GM18907 (cell line): ENCODE measurements around the gene MIR17HG.
"Not testable (repeated sequence)": the region's sequence is repeated elsewhere in the genome, so short reads cannot be mapped to it uniquely, and the experiment has no call there.

Experiments used
- ATAC-seq: cut with Tn5 transposase; IDR thresholded peaks from one replicate; pipeline ENCODE4 v1.9.1; 2021; ENCODE audit warnings: mild to moderate bottlenecking, moderate library complexity; ENCODE audit not compliant: unreplicated experiment

MIR17HG gene

DNA sequence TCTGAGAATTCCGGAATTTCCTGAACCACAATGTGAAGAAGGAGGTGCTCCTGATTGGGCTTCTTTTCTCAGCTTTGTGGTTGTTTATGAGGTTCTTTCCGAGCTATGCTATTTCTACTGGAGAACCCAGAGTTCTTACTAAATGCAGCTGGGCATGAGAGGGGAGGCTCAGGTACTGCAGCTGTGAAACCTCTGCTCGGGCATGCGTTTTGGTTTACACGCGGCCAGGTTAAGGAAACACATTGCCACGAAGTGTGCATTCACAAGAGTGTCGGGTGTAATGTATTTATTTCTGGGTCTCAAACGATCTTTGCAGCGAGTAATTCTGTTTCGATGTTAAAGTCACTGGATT is 661 bp upstream of the MIR17HG start:
- ATAC-seq, result peak; percentile 34

- ATAC-seq, result peak; percentile 44
These were observed 764 bp downstream of the MIR17HG start for GRCh38 chr13:91347996-91348905.

- ATAC-seq, result peak; percentile 66
These were observed 1.5 kb downstream of the MIR17HG start for GRCh38 chr13:91348906-91349435.

- ATAC-seq, result no peak
These were observed 2.8 kb downstream of the MIR17HG start for GRCh38 chr13:91349992-91350911.

- no peak for ATAC-seq
These were observed 3.6 kb downstream of the MIR17HG start for GRCh38 chr13:91351123-91351522.

- ATAC-seq, result no peak
These were observed 4.5 kb downstream of the MIR17HG start for GRCh38 chr13:91351980-91352379.

GRCh38 chr13:91352891-91353290 is 5.4 kb downstream of the MIR17HG start:
- ATAC-seq, result not testable (repeated sequence)

GRCh38 chr13:91353494-91353893 is 6.0 kb downstream of the MIR17HG start:
- ATAC-seq, result no peak

- no peak for ATAC-seq
These were observed 7.8 kb downstream of the MIR17HG start for GRCh38 chr13:91355099-91355825.

DNA sequence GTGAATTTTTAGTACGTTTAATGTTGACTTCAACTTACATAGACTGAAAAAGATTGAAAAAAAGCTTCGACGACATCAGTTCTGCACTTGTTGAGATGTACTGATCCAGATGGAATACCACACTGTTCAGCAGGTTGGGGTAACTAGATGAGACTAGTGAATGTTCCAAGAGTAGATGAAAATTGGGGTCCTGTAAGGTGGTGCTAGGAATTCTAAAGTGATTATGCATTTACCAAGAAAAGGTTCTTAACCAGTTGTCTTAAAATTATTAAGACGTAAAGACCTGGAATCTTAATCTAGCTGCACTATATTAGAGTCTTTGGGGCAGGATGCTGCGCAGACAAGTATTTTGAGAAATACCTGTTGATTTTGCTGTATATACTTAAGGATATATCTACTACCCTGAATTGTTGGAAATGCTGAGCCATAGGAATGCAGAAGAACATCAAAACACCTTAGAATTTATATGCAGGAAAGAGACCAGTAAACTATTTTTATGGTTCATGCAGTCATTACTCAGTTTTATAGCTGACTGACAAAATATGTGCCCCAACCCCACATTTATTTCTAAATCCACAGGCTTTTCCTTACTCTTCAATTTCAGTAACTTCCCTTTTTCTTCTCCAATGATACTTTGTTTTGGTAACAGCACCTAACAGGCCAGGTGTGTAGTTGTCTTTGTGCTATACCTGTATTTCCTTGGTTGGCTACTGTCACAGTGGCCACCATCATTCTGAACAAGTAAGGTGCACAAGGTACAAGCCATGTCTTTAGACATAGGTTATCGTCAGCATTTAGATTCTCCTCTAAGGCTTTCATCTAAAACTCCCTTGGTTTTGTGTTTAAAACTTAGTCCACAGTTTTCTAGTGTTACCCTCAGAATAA is 8.6 kb downstream of the MIR17HG start:
- ATAC-seq, result no peak

DNA sequence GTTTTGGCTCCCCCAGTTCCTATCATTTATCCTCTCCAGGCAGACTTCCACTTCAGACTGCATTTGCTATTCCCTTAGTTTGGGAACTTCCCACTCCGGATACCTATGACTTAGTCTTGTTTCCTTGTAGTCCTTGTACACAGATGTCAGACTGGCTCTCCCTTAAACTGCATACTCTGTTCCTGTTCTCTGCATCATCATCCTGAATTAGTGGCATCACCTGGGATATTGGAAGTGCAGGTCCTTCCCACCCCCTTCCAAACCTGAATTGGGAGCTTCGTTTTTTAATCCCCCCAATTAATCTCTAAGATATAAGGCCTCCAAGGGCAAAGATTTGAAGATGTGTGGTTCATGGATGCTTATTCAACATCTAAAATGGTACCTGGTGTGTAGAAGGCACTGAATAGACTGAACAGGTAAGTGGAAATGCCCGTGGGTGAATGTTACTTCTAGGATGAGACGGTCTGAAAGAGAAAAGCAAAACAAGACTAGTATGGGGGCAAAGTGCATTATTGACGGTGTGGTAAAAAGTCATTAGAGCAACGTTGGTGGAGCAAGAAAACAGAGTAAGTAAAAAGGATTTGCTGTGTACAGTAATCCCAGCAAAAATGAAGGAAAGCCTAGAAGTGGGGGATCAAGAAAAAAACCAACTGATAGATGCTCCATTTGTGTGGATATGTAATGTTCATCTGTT is 9.6 kb downstream of the MIR17HG start:
- no peak for ATAC-seq

DNA sequence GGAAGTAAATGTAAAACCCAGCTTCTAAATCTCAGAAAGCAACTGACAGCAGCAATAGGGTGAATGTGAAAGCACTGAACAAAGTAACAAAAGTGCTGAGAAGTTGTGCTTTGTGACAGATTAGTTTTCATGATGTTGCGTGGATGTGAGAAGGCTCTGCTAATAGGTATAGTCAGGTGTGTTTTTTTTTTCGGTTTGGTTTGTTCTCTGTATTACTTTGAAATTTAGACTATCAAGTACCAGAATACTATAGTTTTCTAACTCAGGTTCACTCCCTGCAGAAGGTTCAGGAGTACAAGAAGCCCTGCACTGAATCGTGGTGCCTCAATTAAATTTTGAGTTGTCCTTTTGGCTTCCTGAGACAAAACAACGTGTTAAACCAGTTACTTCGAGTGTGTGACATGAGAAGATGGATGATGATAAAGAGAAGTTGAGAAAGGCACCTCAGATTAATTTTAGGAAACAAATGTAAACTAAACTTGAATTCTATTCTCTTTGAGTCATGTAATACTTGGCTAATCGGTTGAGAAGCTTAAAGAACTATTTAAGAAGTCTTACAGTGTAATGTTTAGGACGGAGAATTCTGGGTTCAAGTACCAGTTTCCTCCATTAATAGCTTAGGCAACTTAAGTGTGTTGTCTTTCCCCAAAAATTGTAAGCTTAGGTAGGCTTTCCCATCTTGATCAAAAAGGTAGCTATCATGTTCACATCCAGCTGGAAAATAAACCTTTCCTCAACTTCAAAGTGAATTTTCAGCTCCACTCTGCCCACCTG is 10.3 kb downstream of the MIR17HG start:
- no peak for ATAC-seq

DNA sequence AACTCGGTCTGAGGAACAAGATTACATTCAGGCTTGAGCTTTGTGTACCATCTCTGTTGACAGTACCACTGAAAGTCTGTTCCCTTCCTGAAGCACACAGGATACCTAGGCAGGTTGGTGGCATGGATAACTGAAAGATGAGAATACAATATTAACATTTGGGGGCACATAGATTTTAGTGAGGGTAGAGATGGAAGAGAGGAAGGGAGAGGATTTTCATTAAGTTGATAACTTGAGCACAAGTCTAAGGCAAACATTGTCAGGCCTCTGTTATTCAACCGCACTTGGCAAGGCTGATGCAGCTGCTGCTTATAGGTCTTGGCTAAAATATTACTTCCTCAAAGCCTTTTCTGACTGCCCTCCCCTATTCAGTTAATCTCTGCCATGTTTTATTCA is 10.9 kb downstream of the MIR17HG start:
- ATAC-seq, result no peak

GRCh38 chr13:91359111-91359510 is 11.6 kb downstream of the MIR17HG start:
- no peak for ATAC-seq

DNA sequence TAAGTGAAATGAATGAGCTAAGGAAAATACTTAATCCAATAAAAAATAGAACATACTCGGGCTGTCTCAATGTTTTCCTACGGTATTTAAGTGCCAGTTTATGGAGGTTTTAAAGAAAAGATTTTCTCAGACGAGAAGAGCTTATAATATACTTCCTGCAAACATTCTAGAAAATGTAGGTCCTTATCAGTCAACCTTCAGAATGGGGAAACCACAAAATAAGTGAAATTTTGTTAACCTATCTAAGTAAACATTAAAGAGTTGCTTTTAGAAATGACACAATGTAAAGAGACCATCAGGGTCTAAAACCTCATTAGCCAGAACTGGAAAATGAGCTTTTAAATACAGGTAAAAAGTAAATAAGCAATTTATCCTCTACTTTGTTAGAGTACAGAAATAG is 12.1 kb downstream of the MIR17HG start:
- no peak for ATAC-seq

GRCh38 chr13:91360246-91360751 is 12.8 kb downstream of the MIR17HG start:
- ATAC-seq, result no peak

DNA sequence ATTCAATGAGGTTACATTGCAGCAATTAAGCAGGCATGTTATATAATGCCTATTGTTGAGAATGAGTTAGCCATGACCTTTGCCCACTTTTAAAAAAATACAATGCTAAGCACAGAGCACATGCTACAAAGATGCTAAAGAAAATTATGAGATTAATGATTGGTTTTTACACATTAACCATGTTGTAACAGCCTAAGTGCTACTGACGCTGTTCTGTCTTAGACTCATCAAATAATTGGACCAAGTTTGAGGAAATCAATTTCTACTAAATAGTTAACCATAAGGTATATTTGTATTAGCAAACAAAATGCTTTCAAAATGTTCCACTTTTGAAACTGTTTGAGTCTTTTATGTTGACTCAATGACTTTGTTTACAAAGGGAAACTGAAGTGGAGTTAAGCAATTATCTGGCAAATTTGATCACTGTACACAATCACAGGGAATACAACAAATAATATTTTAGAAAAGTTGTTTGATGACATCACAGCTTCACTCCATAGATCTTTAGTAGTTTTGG is 14.3 kb downstream of the MIR17HG start:
- ATAC-seq, result no peak

GRCh38 chr13:91362908-91363307 is 15.4 kb downstream of the MIR17HG start:
- no peak for ATAC-seq
